ENCODE data around the gene KLK3. TPM values are rescaled to one million over a fixed set of nuclear protein-coding genes. Genes with fewer than 3 reads are reported as not detected.

KLK3 gene
- total RNA-seq, 2 donors from 2014 or later, result not detected

- no peak overlapping the region for H3K27ac ChIP-seq
- no peaks in the 10 kb centered on the region for H3K27me3 ChIP-seq (replicated peaks; ENCODE audit: insufficient read depth)
- no peak for TF ChIP-seq CTCF (IDR thresholded peaks at IDR 0.05)
- H3K4me1 ChIP-seq (ENCODE audit: control insufficient read depth in 1 of 2, low read depth in 2 of 2), result peaks cover 6% of the 10 kb centered on the region in 2 donors
- no peaks in the 10 kb centered on the region for H3K9me3 ChIP-seq
- no peak overlapping the region for H3K4me3 ChIP-seq
- DNase-seq (ENCODE audit: low spot score), result no peak
- no peaks in the 10 kb centered on the region for H3K36me3 ChIP-seq
- ATAC-seq (ENCODE audit: insufficient number of reproducible peaks, low FRiP score, low read depth), result no peak
Measured at GRCh38 chr19:50836543-50837195, 18.0 kb upstream of the KLK3 start.

- ATAC-seq (ENCODE audit: insufficient number of reproducible peaks, low FRiP score, low read depth) (no peak), DNase-seq (ENCODE audit: low spot score) (no peak)
- Histone ChIP-seq H3K4me3 (no peak overlapping the region), H3K9me3 (no peaks in the 10 kb centered on the region), H3K27me3 (replicated peaks; ENCODE audit: insufficient read depth) (no peaks in the 10 kb centered on the region), H3K27ac (no peak overlapping the region), H3K36me3 (no peaks in the 10 kb centered on the region), H3K4me1 (ENCODE audit: control insufficient read depth in 1 of 2, low read depth in 2 of 2) (peaks cover 6% of the 10 kb centered on the region in 2 donors)
- TF ChIP-seq CTCF (IDR thresholded peaks at IDR 0.05), result no peak
Measured at GRCh38 chr19:50837300-50837699, 17.4 kb upstream of the KLK3 start.

GRCh38 chr19:50838239-50838638, 16.5 kb upstream of the KLK3 start:
- H3K9me3 ChIP-seq, result no peaks in the 10 kb centered on the region
- no peak for DNase-seq (ENCODE audit: low spot score)
- H3K4me1 ChIP-seq (ENCODE audit: control insufficient read depth in 1 of 2, low read depth in 2 of 2), result peaks cover 6% of the 10 kb centered on the region in 2 donors
- no peak for TF ChIP-seq CTCF (IDR thresholded peaks at IDR 0.05)
- no peaks in the 10 kb centered on the region for H3K36me3 ChIP-seq
- no peak overlapping the region for H3K4me3 ChIP-seq
- no peak overlapping the region for H3K27ac ChIP-seq
- ATAC-seq (ENCODE audit: insufficient number of reproducible peaks, low FRiP score, low read depth), result no peak
- H3K27me3 ChIP-seq (replicated peaks; ENCODE audit: insufficient read depth), result no peaks in the 10 kb centered on the region

- no peaks in the 10 kb centered on the region for H3K36me3 ChIP-seq
- no peaks in the 10 kb centered on the region for H3K9me3 ChIP-seq
- H3K27ac ChIP-seq, result no peak overlapping the region
- H3K4me3 ChIP-seq, result no peak overlapping the region
- DNase-seq (ENCODE audit: low spot score), result no peak
- H3K27me3 ChIP-seq (replicated peaks; ENCODE audit: insufficient read depth), result no peaks in the 10 kb centered on the region
- no peak for ATAC-seq (ENCODE audit: insufficient number of reproducible peaks, low FRiP score, low read depth)
- no peak for TF ChIP-seq CTCF (IDR thresholded peaks at IDR 0.05)
- peaks cover 6% of the 10 kb centered on the region in 2 donors for H3K4me1 ChIP-seq (ENCODE audit: control insufficient read depth in 1 of 2, low read depth in 2 of 2)
Measured at GRCh38 chr19:50839712-50840655, 14.7 kb upstream of the KLK3 start.

- no peak overlapping the region for H3K27ac ChIP-seq
- no peak for TF ChIP-seq CTCF (IDR thresholded peaks at IDR 0.05)
- DNase-seq (ENCODE audit: low spot score) (no peak), ATAC-seq (ENCODE audit: insufficient number of reproducible peaks, low FRiP score, low read depth) (no peak)
- H3K9me3 ChIP-seq, result no peaks in the 10 kb centered on the region
- H3K36me3 ChIP-seq, result no peaks in the 10 kb centered on the region
- no peaks in the 10 kb centered on the region for H3K4me1 ChIP-seq (ENCODE audit: control insufficient read depth in 1 of 2, low read depth in 2 of 2)
- no peak overlapping the region for H3K4me3 ChIP-seq
- no peaks in the 10 kb centered on the region for H3K27me3 ChIP-seq (replicated peaks; ENCODE audit: insufficient read depth)
Measured at GRCh38 chr19:50842130-50842529, 12.6 kb upstream of the KLK3 start.

Data from thoracic aorta (tissue), 2 donors.